Neural cell (in vitro differentiated cells): ENCODE data around the gene MPND. TPM values are rescaled to one million over a fixed set of nuclear protein-coding genes. Genes with fewer than 3 reads are reported as not detected.

ENCODE experiments used
- H2AFZ ChIP-seq: fragments of 200-600, 300-800 bp; sonication (generic), shearing (Covaris generic); 2 replicates; pipeline ENCODE4 v1.6.0; 2014; ENCODE audit warnings: low read depth, mild to moderate bottlenecking, antibody characterized with exemption, low read length, moderate library complexity
- H3F3A ChIP-seq: fragments of 200-600 bp; shearing (Covaris generic); 2 replicates; pipeline ENCODE4 v1.6.1; 2016; ENCODE audit warnings: mild to moderate bottlenecking, moderate library complexity, mixed read lengths, antibody characterized with exemption, low read length; ENCODE audit not compliant: insufficient read depth, poor library complexity, severe bottlenecking
- H3K27ac ChIP-seq: fragments of 200-600, 300-800 bp; sonication (generic), shearing (Covaris generic); 2 replicates; pipeline ENCODE4 v1.5.1; 2014; ENCODE audit warnings: mild to moderate bottlenecking, low read length, moderate library complexity
- H3K27me3 ChIP-seq: fragments of 300-800, 200-600 bp; sonication (generic), shearing (Covaris generic); 2 replicates; pipeline ENCODE4 v1.6.0; 2014; ENCODE audit warnings: mild to moderate bottlenecking, low read depth, low read length, moderate library complexity; ENCODE audit not compliant: insufficient read depth
- H3K36me3 ChIP-seq: fragments of 300-800, 200-600 bp; sonication (generic), shearing (Covaris generic); 2 replicates; pipeline ENCODE4 v1.5.1; 2014; ENCODE audit warnings: mild to moderate bottlenecking, antibody characterized with exemption, low read length, moderate library complexity; ENCODE audit not compliant: insufficient read depth
- H3K4me2 ChIP-seq: fragments of 300-800, 200-600 bp; sonication (generic), shearing (Covaris generic); 2 replicates; pipeline ENCODE4 v1.6.0; 2014; ENCODE audit warnings: mild to moderate bottlenecking, low read length
- H3K4me3 ChIP-seq: fragments of 300-800, 200-600 bp; sonication (generic), shearing (Covaris generic); 2 replicates; pipeline ENCODE4 v1.5.1; 2014; ENCODE audit warnings: mild to moderate bottlenecking, low read length, moderate library complexity
- H3K79me2 ChIP-seq: fragments of 200-600 bp; shearing (Covaris generic); replicated peaks from 2 replicates; pipeline ENCODE4 v1.6.0; 2014; ENCODE audit warnings: mild to moderate bottlenecking, low read length, moderate library complexity; ENCODE audit not compliant: insufficient read depth
- H3K9ac ChIP-seq: fragments of 300-800, 200-600 bp; sonication (generic), shearing (Covaris generic); 2 replicates; pipeline ENCODE4 v1.6.1; 2016; ENCODE audit warnings: mild to moderate bottlenecking, low read length, mixed read lengths
- H3K9me2 ChIP-seq: fragments of 200-600 bp; shearing (Covaris generic); 2 replicates; pipeline ENCODE4 v1.6.1; 2016; ENCODE audit warnings: mild to moderate bottlenecking, low read length, mixed read lengths; ENCODE audit not compliant: insufficient read depth
- H3K9me3 ChIP-seq: fragments of 200-600, 300-800 bp; sonication (generic), shearing (Covaris generic); 2 replicates; pipeline ENCODE4 v1.6.1; 2016; ENCODE audit warnings: mild to moderate bottlenecking, mixed run types, low read length, moderate library complexity, mixed read lengths
- H4K20me1 ChIP-seq: fragments of 200-600 bp; shearing (Covaris generic); 2 replicates; pipeline ENCODE4 v1.6.1; 2016; ENCODE audit warnings: mild to moderate bottlenecking, mixed run types; ENCODE audit not compliant: insufficient read depth
- EP300 ChIP-seq: fragments of 450-650 bp; conservative IDR thresholded peaks from 2 replicates; pipeline ENCODE4 v1.6.1; 2014; ENCODE audit warnings: antibody characterized with exemption, mild to moderate bottlenecking, moderate library complexity; ENCODE audit not compliant: poor library complexity, severe bottlenecking
- EZH2 ChIP-seq: fragments of 200-600, 300-800 bp; shearing (Covaris generic), sonication (generic); IDR thresholded peaks from 2 replicates; pipeline ENCODE4 v1.6.1; 2014; ENCODE audit warnings: antibody characterized with exemption, low read length, borderline replicate concordance, mild to moderate bottlenecking; ENCODE audit not compliant: insufficient read depth, poor library complexity, severe bottlenecking
- MXI1 ChIP-seq: fragments of 450-650 bp; conservative IDR thresholded peaks from 2 replicates; pipeline ENCODE4 v1.6.1; 2014; ENCODE audit warnings: antibody characterized with exemption, mild to moderate bottlenecking; ENCODE audit not compliant: poor library complexity, severe bottlenecking
- POLR2AphosphoS5 ChIP-seq: IDR thresholded peaks from 2 replicates; pipeline ENCODE4 v1.6.1; 2012
- RAD21 ChIP-seq: fragments of 450-650 bp; conservative IDR thresholded peaks from 2 replicates; pipeline ENCODE4 v1.6.1; 2014; ENCODE audit warnings: antibody characterized with exemption, mild to moderate bottlenecking, moderate library complexity
- SMC3 ChIP-seq: fragments of 450-650 bp; conservative IDR thresholded peaks from 2 replicates; pipeline ENCODE4 v1.6.1; 2014; ENCODE audit warnings: antibody characterized with exemption, mild to moderate bottlenecking, moderate library complexity; ENCODE audit not compliant: poor library complexity
- TAF1 ChIP-seq: IDR thresholded peaks from 2 replicates; pipeline ENCODE4 v1.6.1; 2012; ENCODE audit warnings: low read depth
- polyA plus RNA-seq: library from polyadenylated mRNA; depleted of rRNA; stranded (reverse); fragments of >200 nt; gene quantifications from 2 replicates; pipeline ENCODE4 v1.2.3, GENCODE V29; 2014
- TF ChIP-seq, protein P1 (sequence below): fragments of 450-650 bp; IDR thresholded peaks from 2 replicates; pipeline ENCODE4 v1.5.1; 2014; ENCODE audit warnings: antibody characterized with exemption, mild to moderate bottlenecking, moderate library complexity; ENCODE audit not compliant: poor library complexity, severe bottlenecking
- TF ChIP-seq, protein P2 (sequence below): IDR thresholded peaks from 2 replicates; pipeline ENCODE4 v1.6.1; 2012; ENCODE audit warnings: borderline replicate concordance

Gene MPND
- polyA plus RNA-seq, 1 donor from 2014 or later: 34.8 TPM

DNA sequence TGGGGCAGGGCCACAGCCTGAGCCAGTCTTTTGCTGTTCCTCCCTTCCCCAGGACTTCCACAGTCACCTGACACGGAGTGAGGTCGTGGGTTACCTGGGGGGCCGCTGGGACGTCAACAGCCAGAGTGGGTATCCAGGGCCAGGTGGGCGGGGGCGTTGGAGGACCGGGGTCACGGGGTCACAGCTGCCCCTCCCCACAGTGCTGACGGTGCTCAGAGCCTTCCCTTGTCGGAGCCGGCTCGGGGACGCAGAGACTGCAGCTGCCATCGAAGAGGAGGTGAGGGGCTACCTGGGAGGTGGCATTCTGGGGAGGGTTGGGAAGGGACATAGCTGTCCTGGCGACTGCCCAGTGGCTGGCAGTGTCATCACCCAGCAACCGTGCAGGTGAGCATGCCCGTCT lies 11.5 kb downstream of the MPND start:
- Histone ChIP-seq H2AFZ (no peak overlapping the region), H3F3A (no peaks in the 10 kb centered on the region), H3K9ac (no peak overlapping the region), H3K79me2 (no peaks in the 10 kb centered on the region), H3K9me2 (no peaks in the 10 kb centered on the region), H4K20me1 (no peaks in the 10 kb centered on the region), H3K27me3 (no peaks in the 10 kb centered on the region), H3K36me3 (no peaks in the 10 kb centered on the region), H3K27ac (no peak overlapping the region), H3K9me3 (no peaks in the 10 kb centered on the region), H3K4me3 (no peak overlapping the region), H3K4me2 (no peak overlapping the region)
- TF ChIP-seq MXI1: no peak
- TF ChIP-seq POLR2AphosphoS5: no peak
- TF ChIP-seq EP300: no peak
- TF ChIP-seq EZH2: no peak
- no peak for TF ChIP-seq RAD21
- TF ChIP-seq, protein P1, sequence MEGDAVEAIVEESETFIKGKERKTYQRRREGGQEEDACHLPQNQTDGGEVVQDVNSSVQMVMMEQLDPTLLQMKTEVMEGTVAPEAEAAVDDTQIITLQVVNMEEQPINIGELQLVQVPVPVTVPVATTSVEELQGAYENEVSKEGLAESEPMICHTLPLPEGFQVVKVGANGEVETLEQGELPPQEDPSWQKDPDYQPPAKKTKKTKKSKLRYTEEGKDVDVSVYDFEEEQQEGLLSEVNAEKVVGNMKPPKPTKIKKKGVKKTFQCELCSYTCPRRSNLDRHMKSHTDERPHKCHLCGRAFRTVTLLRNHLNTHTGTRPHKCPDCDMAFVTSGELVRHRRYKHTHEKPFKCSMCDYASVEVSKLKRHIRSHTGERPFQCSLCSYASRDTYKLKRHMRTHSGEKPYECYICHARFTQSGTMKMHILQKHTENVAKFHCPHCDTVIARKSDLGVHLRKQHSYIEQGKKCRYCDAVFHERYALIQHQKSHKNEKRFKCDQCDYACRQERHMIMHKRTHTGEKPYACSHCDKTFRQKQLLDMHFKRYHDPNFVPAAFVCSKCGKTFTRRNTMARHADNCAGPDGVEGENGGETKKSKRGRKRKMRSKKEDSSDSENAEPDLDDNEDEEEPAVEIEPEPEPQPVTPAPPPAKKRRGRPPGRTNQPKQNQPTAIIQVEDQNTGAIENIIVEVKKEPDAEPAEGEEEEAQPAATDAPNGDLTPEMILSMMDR: no peak
- no peak for TF ChIP-seq SMC3
- no peak for TF ChIP-seq TAF1
- TF ChIP-seq, protein P2, sequence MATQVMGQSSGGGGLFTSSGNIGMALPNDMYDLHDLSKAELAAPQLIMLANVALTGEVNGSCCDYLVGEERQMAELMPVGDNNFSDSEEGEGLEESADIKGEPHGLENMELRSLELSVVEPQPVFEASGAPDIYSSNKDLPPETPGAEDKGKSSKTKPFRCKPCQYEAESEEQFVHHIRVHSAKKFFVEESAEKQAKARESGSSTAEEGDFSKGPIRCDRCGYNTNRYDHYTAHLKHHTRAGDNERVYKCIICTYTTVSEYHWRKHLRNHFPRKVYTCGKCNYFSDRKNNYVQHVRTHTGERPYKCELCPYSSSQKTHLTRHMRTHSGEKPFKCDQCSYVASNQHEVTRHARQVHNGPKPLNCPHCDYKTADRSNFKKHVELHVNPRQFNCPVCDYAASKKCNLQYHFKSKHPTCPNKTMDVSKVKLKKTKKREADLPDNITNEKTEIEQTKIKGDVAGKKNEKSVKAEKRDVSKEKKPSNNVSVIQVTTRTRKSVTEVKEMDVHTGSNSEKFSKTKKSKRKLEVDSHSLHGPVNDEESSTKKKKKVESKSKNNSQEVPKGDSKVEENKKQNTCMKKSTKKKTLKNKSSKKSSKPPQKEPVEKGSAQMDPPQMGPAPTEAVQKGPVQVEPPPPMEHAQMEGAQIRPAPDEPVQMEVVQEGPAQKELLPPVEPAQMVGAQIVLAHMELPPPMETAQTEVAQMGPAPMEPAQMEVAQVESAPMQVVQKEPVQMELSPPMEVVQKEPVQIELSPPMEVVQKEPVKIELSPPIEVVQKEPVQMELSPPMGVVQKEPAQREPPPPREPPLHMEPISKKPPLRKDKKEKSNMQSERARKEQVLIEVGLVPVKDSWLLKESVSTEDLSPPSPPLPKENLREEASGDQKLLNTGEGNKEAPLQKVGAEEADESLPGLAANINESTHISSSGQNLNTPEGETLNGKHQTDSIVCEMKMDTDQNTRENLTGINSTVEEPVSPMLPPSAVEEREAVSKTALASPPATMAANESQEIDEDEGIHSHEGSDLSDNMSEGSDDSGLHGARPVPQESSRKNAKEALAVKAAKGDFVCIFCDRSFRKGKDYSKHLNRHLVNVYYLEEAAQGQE: no peak

DNA sequence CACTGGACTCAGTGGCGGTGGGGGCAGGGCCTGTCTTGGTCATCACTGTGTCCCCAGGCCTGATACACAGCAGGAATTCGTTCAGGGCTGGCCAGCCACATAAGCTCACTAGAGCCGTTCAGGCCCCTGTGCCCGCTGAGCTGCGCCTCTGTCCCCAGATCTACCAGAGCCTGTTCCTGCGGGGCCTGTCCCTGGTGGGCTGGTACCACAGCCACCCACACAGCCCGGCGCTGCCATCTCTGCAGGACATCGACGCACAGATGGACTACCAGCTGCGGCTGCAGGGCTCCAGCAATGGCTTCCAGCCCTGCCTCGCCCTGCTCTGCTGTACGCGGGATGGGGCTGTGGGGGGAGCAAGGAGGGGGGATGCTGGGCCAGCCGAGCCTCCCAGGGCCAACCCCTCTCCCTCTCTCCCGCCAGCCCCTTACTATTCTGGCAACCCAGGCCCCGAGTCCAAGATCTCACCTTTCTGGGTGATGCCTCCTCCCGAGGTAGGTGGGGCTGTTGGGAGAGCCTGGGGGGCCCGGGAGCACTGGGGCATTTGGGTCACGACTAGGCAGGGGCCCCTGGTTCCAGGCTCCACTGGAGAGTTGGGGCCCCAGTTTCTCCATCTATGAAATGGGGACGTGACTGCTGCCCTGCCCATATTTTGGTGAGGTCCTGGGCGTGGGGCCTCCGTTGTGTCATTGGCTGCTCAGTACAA lies 13.9 kb downstream of the MPND start:
- no peak overlapping the region for H3K9ac ChIP-seq
- no peaks in the 10 kb centered on the region for H3K9me2 ChIP-seq
- H3K4me3 ChIP-seq: no peak overlapping the region
- no peak overlapping the region for H3K4me2 ChIP-seq
- no peak overlapping the region for H2AFZ ChIP-seq
- no peaks in the 10 kb centered on the region for H3K79me2 ChIP-seq
- no peaks in the 10 kb centered on the region for H4K20me1 ChIP-seq
- H3F3A ChIP-seq: no peaks in the 10 kb centered on the region
- TF ChIP-seq POLR2AphosphoS5 (no peak), EZH2 (no peak), SMC3 (no peak), EP300 (no peak), TAF1 (no peak), MXI1 (no peak), RAD21 (no peak)
- TF ChIP-seq, protein P2: no peak
- TF ChIP-seq, protein P1: no peak
- no peaks in the 10 kb centered on the region for H3K36me3 ChIP-seq
- no peaks in the 10 kb centered on the region for H3K9me3 ChIP-seq
- H3K27ac ChIP-seq: no peak overlapping the region
- no peaks in the 10 kb centered on the region for H3K27me3 ChIP-seq
